Melanocyte of skin (primary cell): Measurements from ENCODE around the gene TMEM62. TPM values are rescaled to one million over a fixed set of nuclear protein-coding genes. Genes with fewer than 3 reads are reported as not detected.

Experiments used
- small RNA-seq, 2 donors: library from RNA; depleted of rRNA; stranded (forward); fragments of <200 nt; gene quantifications; one replicate each; pipeline ENCODE3, GENCODE V24; 2012
- total RNA-seq, 2 donors: library from RNA; depleted of rRNA; stranded (reverse); fragments of >200 nt; gene quantifications; 2 replicates each; pipeline ENCODE4 v1.2.3, GENCODE V29; 2012

TMEM62 gene
- 10 to 100 TPM; 28.9 to 33.6 TPM for total RNA-seq

GRCh38 chr15:43133430-43134156 lies at the start of gene TMEM62:
TSS of gene TMEM62 (plus strand) at chr15:43133586. CDS start at chr15:43133803, 217 bp downstream.

GRCh38 chr15:43105778-43106485 lies 27.5 kb upstream of the TMEM62 start, which contains the start of gene UBR1:
TSS of gene UBR1 (minus strand) at chr15:43106038. CDS start at chr15:43106022, 16 bp downstream.

GRCh38 chr15:43185157-43186002 lies 52.0 kb downstream of the TMEM62 start, which contains the start of gene CCNDBP1:
TSS of gene CCNDBP1 (plus strand) at chr15:43185403. CDS start at chr15:43185499, 96 bp downstream.

GRCh38 chr15:43220991-43221403 lies 87.6 kb downstream of the TMEM62 start, which contains the start of gene EPB42:
TSS of gene EPB42 (minus strand) at chr15:43221018. CDS start at chr15:43220825, 193 bp downstream.

Small RNA genes lying within 50 kb of the gene (small RNA-seq; reads per million reads assigned to genes)
- gene AC068724.2: 0 reads per million in 2 donors

Other genes starting within 250 kb of the TMEM62 start
- gene TTBK2, start 212.8 kb upstream of the TMEM62 start, total RNA-seq: 1 to 10 TPM; 7.7 to 7.9 TPM
- gene UBR1, start 27.5 kb upstream of the TMEM62 start, total RNA-seq: 10 to 100 TPM; 32.3 to 37.6 TPM
- gene CCNDBP1, start 51.8 kb downstream of the TMEM62 start, total RNA-seq: 10 to 100 TPM; 72.3 to 93.6 TPM
- not detected for gene EPB42, start 87.4 kb downstream of the TMEM62 start, total RNA-seq
- gene TGM5, start 133.3 kb downstream of the TMEM62 start, total RNA-seq: not detected
- gene TGM7, start 168.7 kb downstream of the TMEM62 start, total RNA-seq: not detected
- 10 to 100 TPM in 1 of 2 donors, 1 to 10 TPM in 1; 5.5 to 10.3 TPM for gene LCMT2, start 197.0 kb downstream of the TMEM62 start, total RNA-seq
- gene ZSCAN29, start 237.5 kb downstream of the TMEM62 start, total RNA-seq: 10 to 100 TPM; 32.6 to 37.9 TPM
- gene TUBGCP4, start 237.5 kb downstream of the TMEM62 start, total RNA-seq: 10 to 100 TPM; 12.4 to 20.0 TPM